Superior temporal gyrus (tissue), 1 donor: ENCODE data around the gene NPHS2.

ENCODE experiments used
- DNase-seq: peaks from one replicate; pipeline ENCODE4 v3.0.0-alpha.2; 2016; ENCODE audit errors: extremely low spot score

Gene NPHS2

DNA sequence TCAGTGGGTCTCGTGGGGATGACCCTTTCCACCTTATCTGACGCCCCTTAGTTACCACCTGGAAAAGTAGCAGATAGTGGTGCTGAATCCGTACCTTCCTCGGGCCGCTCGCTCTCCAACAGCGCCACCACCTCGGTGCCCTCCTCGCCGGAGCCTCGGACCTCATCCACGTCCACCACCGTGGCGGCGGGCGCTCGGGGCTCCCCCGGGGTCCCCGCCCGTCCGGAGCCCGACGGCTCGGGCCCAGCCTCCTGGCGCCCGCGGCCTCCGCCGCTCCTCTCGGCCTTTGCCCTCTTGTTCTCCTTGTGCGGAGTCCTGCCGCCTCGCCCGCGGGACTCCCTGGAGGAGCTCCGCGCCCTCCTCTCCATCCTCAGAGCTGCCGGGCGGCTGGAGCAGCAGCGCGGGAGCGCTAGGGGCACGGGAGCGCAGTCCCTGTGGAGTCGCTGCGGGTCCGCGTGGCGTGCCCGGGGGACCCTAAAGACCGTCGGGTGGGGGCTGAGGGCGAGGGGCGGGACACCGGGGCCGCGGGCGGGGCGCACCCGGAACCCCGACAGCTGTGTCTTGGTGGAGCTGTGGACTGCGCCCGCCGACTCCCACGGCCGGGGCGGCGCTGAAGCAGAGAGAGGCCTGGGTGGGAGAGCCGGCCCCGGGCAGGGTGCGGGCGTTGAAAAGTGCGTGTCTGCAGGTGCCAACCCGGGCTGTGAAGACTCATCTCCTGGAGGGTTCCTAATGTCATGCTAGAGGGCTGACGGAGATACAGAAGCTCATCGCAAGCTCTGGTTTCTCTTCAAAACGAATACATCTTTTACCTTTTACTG is at the start of gene NPHS2:
Gene NPHS2 (minus strand): TSS at position 452 of the 818 bp plus-strand sequence. CDS start 84 bp downstream, at position 368.
- DNase-seq, result no peak

DNA sequence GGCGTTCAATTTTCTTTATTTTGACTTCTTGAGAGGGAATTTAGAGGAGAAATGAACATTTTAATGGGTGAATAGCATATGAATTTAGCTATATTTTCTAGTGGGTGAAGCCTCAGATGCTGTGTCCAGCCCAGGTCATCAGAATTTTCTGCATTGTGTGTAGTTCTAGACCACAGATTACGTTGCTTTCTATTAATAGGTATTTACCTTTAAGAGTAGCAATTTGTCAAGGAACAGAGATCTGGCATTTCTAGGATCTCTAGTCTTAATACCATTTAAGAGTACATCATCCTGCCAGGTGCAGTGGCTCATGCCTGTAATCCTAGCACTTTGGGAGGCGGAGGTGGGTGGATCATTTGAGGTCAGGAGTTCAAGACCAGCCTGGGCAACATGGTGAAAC is 36.6 kb upstream of the NPHS2 start:
- DNase-seq, result no peak

DNA sequence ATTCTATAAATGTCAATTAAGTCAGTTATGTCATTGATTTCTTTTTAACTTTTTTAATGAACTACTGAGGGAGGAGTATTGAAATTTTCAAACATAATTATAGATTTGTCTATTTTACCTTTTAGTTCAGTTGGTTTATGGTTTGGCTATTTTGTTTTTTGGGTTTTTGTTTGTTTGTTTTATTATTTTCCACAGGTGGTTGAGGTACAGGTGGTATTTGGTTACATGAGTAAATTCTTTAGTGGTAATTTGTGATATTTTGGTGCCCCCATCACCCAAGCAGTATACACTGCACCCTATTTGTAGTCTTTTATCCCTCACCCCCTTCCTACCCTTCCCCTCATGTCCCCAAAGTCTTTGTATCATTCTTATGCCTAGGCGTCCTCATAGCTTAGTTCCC is 25.3 kb upstream of the NPHS2 start:
- no peak for DNase-seq

DNA sequence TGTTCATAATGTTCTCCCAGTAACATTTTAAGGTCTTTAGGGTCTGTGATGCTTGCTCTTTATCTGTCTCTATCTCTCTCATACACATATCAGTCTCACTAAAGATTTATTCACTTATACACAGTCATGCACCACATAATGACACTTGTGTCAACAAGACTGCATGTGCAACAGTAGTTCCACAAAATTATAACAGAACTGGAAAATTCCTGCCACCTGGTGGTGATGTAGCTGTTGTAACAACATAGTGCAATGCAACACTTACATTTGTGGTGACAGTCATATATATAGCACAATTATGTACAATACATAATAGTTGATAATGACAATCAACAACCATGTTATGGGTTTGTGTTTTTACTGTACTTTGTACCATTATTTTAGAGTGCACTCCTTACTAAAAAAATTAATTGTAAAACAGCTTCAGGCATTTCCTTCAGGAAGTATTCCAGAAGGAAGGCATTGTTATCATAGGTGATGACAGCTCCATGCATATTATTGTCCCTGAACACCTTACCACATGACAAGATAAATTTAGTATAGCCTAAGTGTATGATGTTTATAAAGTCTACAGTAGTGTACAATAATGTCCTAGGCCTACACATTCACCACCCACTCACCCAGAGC is 24.0 kb upstream of the NPHS2 start:
- DNase-seq, result peak; percentile 45

DNA sequence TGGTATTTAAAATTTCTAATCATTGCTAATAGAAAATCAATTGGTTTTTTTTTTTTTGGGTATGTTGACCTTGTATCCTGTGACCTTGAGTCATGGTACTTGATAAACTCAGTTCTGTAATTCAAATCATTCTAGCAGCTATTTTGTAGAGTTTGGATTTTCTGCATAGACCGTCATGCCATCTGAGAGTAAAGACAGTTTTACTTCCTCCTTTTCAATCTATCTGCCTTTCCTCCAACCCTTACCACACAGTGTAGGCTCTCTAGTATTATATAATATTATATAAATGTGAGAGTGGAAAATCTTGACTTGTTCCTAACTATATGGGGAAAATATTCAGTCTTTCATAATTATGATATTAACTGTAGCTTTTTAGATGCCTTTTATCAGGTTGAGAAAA is 22.9 kb upstream of the NPHS2 start:
- DNase-seq, result no peak

DNA sequence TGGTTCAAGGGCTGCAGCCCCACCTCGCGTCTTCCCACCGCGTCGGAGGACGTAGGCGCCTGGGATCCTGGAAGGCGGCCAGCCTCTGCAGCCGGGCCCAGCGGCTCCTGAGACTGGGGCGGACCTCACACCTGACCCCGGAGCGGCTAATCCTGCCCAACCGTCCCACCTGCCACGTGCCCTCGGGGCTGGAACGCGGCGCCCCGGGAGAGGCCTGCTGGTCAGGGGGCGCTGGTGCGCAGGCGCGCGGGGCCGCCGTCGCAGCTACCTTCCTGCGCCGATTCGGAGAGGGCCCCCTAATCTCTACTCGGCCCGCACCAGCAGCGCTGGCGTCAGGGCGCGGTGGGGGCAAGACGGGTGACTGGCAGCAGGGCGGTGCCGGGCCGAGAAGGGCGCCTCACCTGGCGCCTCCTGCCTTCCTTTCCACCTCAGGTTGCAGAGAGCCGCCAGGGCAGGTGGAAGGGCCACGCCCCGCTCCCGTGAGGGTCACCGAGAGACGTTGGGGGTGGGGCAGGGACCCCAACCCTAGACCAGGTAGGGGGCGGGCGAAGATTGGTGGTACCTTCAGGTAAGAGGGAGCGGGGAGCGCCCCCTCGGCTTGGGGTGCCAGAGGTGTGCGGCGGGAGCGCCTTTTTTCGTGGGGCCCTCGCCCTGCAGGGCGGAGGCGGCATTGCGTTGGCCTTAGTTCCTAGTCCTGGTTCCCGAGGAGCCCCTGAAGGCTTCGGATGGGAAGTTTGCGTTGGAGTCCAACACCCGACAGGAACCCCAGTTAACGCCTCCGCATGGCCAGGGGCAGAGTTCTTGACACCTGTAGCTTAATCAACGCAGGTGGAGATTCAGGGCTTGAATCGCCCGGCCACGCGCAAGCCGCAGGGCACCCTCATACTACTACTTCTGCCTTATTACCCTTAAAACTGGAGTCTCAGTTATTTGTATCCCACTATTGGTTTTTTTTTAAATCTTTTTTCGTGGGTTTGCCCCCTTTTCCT is 16.1 kb upstream of the NPHS2 start, which contains the start of gene TDRD5:
Gene TDRD5 (plus strand): TSS at position 241 of the 989 bp plus-strand sequence. CDS start 784 bp downstream, outside the sequence.
- DNase-seq, result no peak

DNA sequence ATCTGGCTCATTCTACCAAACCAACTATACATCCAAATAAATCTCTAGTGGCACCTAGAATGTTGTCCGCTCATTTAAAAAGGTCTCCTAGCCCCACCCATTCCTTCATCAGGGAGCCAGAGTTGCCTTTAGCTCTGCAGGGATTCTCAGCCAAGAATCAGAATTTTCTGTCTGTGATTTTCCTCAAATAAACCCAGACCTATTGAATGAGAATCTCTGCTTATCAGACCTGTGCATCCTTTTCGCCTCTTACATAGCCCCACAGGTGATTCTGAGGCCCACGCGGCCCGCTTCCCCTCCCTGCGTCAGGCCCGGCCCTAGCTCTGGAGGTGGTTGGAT is 15.5 kb upstream of the NPHS2 start:
- DNase-seq, result no peak

DNA sequence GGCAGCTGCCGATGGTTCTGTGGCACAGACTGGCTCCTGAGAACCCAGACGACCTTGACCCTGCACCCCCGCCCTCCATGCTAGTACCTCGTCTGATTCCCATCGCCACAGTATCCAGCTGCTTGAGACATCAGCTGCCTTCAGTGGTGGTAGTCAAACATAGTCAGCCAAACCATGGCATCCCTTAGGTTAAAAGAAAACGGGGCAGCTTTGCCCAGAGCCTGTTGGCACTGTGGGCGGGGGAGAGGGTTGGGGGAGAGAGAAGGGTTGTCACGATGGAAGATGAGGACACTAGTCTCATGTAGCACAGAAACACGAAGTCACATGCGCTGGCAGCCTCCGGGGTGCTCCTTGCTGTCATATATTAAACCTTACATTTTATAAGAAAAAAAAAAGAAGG is 14.9 kb upstream of the NPHS2 start:
- DNase-seq, result no peak

DNA sequence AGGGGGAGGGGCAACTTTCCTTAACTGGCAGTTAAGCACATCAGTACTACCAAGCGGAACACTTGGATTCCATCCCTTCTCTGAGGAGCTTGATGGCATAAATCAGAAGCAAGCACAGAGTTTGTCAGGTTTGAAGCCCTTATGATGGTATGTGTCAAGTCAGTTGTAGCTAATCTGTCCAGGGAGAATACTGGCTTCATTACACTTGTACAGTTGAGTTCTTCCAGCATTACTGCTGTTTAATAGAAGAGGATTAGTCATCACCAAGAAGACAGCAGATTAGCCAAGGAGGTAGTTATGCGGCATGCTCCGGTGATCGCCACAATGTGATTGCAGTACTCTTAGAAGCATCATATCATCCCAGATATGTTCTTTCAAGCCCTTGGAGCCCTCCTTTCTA is 13.8 kb upstream of the NPHS2 start:
- no peak for DNase-seq

DNA sequence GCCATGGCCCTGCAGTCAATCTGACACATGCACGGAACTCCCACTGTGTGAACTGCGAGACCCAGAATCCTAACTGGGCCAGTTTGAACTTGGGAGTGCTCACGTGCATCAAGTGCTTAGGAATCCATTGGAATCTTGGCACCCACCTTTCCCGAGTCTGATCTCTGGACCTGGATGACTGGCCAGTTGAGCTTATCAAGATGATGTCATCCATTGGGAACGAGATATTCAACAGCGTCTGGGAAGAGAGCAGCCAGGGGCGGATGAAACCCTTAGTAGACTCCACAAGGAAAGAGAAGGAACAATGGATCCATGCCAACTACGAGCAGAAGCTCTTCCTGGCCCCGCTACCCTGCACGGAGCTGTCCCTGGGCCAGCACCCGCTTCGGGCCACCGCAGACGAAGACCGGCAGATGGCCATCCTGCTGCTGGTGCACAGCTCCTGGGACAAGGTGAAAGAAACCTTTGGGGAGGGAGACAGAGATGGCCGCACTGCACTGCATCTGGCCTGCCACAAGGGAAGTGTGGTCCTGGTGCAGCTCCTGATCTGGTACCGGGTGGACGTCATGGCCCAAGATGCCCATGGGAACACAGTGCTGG is 12.8 kb upstream of the NPHS2 start:
- no peak for DNase-seq

DNA sequence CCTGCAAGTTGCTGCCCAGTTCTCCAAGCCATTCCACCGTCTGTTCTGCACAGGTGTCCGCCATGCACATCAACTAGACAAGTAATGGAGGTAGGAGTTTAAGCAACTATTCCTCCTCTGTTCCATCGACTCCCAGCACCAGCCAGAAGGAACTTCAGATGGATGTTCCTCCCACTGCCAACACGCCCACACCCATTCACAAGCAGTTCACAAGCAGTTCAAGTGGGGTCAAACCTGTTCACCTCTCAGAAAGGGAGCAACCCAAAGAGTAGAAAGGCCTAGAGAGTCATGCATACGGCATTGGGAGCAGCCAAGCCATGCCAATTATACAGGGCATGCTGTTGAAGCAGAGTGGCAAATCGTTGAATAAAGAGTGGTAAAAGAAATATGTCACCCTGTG is 11.6 kb upstream of the NPHS2 start:
- no peak for DNase-seq

DNA sequence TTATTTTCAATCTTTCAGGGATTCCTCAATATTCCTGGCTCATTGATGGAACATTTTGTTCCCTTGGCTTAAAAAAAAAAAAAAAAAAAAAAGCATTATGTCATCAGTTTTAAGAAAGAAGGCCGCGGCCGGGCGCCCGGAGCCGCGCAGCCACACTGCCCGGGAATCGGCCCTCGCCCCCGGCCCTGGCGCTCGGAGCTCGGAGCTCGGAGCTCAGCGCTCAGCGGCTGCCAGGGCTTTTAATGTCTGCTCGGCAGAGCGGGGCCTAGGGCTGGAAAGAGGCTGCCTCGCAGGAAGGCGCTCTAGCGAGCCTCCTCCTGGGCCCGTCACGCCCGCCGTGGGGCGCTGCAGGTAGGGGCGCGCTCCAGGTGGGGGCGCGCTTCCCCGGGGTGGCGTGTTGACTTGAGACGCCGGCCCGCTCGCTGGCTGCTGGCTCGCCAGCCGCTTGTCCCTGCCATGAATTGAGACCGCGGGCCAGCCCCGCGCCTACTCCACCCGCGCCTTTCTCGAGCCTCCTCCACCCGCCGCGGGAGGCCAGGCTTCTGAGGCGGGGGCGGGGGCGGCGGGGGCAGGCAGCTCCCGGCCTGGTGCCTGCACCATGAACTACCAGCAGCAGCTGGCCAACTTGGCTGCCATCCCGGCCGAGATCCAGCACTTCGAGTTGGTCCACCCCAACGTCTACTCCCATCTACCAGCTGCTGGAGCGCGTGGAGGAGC is 10.5 kb upstream of the NPHS2 start:
- peak; percentile 30 for DNase-seq

DNA sequence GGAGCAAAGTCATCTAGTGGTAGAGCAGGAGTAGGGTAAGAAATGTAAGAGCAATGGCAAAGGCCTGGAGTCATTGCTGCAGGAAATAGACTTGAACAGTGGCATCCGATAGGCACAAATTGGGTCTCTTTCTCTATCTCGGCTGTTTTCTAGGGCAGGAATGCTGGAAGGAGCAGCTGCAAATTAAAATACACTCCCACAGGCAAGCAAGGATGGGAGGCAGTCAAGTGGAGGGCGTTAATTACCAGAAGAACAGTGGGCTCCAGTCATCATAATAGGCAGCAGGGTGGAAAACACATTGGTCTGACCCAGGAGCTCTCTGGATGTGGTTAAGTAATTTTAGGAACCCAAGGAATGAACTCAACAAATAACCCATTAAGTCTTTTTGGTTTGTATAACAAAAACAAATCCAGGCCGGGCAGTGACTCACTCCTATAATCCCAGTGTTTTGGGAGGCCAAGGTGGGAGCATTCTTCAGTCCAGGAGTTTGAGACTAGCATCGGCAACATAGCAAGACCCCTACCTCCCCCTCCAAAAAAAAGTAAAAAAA is 8.1 kb upstream of the NPHS2 start:
- no peak for DNase-seq

DNA sequence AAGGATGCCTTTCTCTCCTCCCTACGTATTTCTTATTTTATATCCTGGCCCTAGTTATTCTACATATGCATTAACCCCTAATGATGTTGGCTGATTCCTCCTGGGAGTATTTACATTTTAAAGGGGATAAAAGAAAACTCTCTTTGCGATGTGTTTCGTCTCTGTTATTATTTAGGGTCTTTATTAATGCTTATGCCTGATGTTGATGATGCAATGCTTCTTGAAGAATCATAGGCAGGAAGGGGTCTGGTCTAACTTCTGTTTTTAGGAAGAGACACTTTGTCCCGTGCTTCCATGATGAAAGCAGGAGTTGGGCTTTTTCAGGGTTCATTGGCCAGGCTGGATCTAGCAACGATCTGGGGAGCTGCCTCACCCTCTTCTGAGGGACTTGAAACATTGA is 761 bp upstream of the NPHS2 start:
- DNase-seq, result no peak

DNA sequence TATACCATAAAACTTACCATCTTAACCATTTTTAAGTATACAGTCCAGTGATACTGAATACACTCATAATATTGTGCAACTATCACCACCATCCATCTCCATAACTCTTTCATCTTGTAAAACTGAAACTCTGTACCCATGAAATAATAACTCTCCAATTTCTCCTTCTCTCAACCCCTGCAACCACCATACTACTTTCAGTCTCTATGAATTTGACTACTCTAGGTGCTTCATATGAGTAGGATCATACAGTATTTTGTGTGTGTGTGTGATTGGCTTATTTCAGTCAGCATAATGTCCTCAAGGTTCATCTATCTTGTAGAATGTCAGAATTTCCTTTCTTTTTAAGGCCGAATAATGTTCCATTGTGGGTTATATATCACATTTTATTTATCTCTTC is 17.7 kb downstream of the NPHS2 start:
- DNase-seq, result no peak

DNA sequence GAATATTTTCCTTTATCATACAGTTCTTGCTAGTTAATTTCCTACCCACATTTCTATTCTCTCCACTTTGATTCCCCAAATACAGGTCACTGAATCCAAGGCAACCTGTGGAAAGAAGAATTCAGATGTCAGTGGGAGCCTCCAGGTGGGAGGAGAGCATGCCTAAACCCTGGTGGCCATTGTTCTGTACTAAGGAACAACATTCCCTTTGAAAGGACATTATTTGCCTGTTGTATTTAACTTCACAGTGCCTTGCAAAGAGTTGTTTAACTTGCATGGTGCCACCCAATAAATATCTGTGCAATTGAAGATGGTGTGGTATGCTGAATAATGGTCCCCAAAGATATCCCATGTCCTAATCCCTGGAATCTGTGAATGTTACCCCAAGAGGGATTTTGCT is 21.3 kb downstream of the NPHS2 start:
- DNase-seq, result no peak

DNA sequence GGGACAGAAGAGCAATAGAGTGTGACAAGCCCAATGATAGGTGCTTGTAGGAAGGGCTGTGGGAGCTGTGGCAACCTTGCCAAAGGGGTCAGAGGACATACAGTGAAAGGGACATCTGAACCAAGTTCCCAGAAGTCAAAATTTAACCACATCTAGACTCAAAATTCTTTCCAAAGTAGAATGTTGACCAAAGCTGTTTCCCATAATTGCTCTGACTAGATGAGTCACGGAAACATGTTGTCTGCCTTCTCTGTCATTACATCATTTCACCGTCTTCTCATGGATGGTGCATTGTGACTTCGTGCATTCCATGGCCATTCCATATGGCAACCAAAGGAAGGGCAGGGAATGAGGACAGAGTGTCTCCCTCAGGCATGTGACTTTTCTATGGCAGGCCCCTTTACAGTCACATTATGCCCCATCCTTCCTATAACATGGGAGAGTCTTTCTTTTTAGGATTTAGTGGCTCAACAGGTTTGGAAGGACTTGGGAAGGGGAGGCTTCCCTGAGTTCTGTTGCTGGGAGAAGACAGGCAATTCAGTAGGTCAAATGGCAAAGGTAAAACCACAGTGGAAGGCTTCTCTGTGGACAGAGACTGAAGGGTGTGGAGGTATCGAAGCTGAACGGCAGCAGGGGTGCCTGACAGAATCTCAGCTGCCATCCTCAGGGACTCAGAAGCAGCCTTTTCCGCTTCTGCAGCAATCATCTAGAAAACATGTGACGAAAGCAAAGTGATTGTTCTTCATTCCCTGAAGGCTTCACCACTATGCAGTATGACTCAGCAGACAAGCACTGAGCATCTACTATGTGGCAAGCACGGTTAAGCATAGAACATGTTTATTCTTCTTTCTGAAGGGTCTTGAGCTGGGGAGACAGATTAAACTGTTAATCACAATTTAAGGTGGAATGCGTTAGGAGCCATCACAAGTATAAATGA is 24.7 kb downstream of the NPHS2 start:
- no peak for DNase-seq

DNA sequence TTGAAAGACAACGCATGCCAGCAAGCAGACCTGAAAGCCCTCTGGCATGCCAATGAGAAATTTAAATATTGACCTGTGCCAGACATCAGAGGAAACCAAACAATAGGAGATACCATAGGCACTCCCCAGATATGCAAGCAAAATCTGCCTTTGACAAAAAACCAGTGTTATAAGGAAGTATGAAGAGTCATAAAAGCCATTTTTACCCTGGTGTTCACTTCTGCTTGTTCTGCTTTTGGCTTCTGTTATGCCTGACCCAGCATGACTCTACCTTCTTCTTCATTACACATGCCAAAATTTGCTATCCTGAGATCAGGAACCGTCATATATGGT is 26.4 kb downstream of the NPHS2 start:
- DNase-seq, result no peak

DNA sequence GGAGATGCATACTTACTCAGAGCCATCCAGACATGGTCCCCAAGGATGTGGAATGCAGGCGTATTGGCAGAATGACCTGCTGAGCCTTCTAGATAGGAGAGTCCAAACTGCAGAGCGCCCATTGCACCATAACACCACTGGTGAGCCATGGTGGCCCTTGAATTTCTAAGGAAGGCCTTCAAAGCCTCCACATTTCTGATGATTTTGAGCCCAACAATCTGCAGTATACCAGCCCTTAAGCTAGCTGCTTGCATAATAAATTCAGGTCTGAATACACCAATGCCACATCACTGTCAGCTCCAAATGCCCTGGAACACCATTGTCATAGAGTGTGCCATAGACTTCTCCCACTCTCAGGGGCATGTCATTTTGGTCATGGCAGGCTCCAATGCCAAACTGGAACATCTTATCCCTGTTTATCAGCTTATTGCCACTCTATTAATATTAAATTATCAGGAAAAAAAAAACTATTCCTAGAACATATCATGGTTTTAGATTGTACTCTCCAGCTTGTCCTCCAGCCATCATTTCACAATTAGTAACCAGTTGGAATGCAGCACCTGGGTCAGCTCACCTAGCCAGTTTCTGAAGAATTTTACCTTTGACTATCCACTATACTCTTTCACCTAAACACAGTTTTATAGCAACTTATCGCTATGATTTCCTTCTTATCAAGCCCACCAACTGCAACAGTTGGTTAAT is 26.9 kb downstream of the NPHS2 start:
- no peak for DNase-seq
